CMK (cell line): ENCODE results near the gene MED27.

Source experiments
- DNase-seq: peaks from one replicate; pipeline ENCODE4 v3.0.0-alpha.2; 2010; ENCODE audit warnings: low read depth

Gene MED27

DNA sequence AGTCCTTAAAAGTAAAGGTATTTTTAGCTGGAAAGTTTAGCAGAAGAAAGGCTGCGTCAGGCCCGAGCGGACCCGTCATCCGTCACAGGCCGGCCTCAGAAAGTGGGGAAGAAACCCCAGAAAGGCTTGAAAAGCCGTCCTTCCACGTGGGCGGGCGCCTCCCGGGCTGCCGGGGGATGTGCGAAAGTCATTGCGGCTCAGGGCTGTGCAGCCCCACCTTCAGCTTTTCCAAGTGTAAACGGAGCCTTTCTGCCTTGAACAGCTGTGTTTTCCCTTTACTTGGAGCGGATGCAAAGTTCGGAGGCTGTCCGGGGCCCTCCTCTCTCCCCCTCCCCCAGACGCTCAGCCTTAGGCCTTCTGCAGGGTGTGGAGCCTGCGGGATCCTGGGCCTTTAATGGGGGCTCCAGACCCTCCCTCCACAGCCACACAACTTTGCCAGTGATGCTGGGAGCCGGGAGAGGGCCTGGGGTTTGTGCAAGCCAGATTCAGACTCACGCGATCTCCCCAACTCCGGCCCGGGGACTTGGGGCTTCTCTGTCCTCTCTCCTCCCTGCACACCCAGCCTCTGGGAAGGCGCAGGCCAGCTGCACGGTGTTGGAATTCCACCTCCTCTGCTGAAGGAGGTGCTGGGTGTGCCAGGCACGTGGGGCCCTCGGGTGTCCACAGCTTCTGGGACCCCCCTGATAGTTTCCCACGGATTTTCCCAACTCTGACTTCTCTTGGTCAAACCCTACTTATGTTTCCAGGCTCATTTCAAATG lies 244.3 kb downstream of the MED27 start:
- DNase-seq: no peak

DNA sequence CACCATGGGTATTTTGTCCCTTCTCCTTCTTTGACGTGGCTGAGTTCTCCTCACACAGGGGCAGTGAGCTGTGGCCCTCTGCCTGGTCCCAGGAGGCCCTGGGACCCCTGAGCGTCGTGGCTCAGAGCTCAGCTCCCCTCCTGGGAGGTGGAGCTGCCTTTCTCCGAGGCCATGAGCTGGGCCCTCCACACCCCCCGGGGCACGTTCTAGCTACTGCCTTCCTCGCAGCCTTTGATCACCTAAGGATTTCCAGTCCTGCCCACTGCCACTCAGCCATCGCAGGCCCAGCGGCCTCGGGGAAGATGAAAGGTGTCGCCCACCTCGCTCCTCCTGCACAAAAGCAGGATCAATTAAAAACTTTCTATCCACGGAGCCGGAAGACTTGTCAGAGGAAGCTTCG lies 244.9 kb downstream of the MED27 start:
- no peak for DNase-seq

DNA sequence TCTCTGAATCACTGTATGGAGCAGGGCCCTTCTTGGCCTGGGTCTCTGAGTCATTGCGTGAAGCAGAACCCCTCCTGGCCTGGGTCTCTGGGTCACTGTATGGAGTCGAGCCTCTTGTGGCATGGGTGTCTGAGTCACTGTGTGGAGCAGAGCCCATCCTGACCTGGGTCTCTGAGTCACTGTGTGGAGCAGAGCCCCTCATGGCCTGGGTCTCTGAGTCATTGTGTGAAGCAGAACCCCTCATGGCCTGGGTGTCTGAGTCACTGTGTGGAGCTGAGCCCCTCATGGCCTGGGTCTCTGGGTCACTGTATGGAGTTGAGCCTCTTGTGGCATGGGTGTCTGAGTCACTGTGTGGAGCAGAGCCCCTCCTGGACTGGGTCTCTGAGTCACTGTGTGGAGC lies 245.8 kb downstream of the MED27 start:
- DNase-seq: no peak

DNA sequence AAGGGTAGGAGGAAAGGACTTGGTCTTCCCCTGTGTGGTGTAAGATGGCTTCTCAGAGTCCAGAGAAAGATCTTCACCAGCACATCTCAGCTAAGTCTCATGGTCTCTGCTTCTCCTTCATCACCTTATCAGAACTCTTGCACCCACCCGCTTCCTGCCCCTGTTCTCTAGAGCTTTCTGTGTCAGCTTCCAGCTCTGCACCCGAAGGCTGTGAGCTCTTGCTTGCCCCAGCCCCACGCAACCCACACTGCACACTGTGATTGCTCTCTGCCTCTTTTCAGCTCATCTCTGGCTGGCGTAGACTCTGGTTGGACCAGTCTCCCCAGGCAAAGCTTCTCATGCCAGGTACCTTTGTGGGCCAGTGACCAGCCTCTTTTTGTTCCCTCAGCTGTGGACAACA lies 246.6 kb downstream of the MED27 start:
- peak; percentile 24 for DNase-seq

DNA sequence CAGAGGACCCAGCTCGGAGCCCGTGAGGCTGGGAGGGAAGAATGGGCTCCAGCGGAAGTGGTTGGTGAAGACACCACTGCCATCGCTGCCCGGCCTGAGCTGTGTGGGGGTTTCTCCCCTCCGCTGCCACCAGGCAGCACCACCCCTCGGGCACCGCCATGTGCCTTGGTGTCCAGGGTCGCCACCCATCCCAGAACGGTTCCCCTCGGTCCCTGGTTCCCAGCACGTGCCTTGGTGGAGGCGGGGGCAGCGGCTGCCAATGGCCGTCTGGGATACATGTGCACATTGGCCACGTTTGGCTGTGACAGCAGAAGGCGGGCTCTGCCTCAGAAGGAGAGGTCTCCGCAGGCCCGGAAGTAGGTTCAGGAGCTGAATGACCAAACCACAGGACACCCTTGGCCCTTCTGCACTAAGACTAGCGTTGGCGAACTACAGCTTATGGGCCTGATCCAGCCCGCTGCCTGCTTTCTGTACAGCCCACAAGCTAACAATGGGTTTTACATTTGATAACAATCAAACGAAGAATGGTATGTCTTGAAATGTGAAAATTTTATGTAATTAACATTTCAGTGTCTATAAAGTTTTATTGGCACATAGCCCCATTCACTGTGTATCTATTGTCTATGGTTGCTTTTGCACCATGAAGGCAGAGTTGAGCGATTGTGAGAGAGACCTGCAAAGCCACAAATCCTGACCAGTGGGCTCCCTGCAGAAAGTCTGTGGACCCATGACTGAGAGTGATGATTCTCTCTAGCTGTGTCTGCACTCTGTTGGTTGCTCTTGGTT lies 248.1 kb downstream of the MED27 start:
- no peak for DNase-seq

DNA sequence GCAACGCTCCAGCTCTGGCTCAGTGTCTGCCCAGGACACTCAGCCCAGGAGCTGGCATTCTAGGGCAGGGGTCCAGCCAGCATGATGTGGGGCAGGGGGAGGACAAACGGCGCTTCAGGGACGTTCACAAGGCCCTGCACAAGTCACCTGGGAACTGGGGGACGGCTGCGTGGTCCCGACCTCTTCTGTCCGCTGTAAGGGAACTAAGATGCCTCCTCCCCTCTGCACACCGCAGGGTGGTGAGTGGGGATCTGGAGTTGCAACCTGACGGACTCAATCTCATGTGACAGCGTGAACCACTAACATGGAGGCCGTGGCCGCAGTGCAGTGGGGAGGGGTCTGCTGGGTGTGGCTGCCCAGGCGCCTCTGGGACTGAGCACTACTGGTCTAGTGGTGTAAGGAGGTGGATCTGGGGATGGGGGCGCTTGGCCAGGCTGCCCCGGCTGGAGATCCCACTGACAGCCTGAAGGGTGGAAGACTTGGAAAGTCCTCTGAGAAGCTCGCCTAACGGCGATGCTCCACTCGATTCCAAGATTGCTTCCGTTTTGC lies 251.8 kb downstream of the MED27 start:
- DNase-seq: no peak

DNA sequence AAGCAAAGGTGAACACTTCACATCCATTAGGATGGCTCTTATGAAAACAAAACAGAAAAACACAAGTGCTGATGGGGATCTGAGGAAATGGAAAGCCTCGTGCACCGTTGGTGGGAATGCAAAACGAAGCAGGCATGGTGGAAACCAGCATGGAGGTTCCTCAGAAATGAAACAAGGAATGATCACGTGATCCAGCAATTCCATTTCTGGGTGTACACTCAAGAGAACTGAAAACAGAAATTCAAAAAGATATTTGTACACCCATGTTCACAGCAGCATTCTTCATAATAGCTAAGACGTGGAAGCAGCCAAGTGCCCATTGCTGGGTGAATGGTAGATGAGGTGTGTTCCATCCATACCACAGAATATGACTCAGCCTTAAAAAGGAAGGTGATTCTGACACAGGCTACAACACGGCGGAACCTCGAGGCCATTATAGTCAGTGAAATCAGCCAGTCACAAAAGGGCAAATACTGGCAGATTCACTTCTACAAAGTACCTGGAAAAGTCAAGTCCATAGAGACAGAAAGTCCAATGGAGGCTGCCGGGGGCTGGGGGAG lies 252.6 kb downstream of the MED27 start:
- no peak for DNase-seq

DNA sequence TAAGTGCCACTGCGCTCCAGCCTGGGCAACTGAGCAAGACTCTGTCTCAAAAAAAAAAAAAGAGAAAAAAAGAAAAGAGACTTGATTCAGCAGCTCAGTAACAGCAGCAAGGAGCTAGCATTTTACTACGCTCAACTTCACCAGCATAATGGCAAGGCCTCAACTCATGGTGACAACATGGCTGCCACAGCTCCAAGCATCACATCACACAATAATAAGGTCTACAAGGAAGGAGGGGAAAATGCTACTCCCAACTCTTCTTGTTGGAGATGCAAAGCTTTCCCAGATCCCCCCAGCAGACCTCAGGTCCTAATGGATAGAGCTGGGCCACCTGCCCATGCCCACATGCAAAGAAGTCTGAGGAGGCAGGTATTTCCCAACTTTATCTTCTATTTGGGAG lies 253.6 kb downstream of the MED27 start:
- DNase-seq: no peak

DNA sequence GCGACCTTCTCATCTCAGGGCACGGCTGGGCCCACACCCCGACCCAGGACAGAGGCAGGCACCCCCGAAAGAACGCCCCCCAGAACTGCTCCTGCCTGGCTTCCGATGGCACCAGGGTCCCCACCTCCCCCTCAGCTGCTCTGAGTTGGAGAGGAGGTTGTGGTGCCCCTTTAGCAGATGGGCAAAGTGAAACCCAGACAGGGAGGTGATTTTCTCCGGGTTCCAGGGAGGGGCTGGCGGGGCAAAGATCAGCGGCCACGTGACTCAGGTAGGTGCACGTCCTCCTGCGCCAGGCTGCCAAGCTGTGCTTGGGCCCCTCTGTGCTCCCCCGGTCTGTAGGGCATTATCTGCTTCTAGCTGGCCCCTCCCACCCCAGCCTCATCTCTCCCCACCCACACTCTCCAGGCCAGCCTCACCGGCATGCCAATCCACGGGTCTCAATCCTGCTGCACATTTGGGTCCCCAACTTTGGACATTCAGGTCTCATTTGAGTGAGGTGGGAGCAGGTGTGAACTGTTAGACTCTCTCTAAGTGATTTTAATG lies 254.6 kb downstream of the MED27 start:
- DNase-seq: no peak

DNA sequence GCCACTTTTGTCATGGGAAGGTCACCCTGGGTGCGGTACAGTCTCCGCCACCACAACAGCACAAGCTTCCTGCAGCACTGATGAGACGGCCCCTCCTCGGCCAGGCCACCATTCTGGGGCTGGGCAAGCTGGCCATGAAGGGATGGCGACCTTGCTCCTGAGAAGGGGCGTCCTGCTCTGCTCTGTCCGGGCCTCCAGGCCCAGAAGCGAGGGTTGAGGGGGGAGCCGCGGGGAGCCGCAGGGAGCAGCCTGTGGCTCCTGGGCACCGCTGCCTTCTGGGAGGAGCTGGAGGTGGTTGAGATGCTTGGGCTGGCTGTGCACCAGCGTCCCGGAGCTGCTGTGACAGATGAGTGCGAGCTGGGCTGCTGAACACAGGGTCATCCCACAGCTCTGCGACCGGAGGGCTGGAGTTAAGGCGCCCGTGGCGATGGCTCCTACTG lies 255.5 kb downstream of the MED27 start:
- no peak for DNase-seq

DNA sequence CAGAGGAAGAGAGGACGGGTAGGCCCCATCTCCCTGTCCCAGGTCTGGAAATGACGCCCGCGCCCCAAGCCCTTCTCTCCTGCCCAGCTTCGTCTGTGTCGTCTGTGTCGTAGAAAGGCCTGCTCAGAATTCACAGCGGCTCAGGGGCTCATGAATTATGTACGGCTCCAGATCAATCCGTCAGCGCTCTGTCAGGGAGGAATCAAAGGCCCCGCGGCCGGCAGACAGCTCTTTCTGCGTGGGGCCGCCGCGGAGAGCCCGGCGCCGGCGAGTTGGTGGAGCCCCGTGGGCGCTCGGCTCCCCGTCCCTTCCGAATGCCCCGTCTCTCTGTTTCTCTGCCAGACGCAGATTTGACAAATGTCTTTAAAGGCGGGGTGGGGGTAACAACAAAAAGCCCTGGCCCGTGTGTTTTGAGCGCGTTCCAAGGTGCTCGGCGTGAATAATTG lies 255.9 kb downstream of the MED27 start:
- DNase-seq: no peak

DNA sequence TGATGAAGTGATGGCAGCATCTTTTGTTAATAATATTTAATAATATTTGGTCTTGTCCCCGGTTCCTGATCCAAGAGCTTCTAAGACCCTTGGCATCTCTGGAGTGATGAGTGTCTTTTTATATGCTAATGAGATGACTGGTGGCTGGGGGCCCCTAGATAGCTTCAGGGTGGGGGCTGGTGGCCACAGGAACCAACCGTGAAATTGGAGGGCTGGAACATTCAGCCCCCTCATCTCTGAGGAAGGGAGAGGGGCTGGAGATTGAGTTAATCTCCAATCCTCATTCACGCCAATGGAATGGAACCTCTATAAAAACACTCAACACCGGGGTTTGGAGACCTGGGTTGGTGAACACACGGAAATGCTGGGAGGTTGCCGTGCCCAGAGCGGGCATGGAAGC lies 261.6 kb downstream of the MED27 start:
- DNase-seq: no peak

DNA sequence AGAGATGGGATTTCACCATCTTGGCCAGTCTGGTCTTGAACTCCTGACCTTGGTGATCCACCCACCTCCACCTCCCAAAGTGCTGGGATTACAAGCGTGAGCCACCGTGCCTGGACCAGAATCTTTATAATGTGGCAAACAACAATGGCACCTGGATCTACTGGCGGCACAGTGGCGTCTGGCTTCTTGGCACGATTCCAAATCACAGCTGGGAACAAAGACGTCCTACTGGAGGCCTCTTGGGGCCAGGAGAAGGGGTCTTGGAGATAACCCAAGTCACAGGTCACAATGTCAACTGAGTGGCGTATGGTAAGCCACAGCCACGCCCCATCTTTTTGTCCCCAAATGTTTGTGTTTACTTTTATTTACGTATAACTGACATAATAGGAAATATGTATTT lies 262.0 kb downstream of the MED27 start:
- DNase-seq: no peak

DNA sequence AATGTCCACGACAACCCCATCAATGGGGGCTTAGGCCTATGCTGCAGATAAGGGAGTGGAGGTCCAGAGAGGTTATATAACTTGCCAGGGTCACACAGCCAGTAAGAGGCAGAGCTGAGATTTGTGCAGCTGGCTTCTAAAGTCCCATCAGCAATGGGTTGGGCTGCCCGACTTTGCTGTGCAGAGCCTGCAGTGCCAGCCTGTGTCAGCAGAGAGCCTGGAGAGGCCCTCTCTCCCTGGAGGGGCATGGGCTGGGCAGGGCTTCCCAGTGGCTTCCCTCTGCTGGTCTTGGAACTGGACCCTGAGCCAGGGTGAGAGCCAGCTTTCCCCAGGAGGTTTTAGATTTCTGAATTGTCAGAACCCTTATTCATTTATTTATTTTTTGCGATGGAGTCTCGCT lies 262.6 kb downstream of the MED27 start:
- DNase-seq: no peak

DNA sequence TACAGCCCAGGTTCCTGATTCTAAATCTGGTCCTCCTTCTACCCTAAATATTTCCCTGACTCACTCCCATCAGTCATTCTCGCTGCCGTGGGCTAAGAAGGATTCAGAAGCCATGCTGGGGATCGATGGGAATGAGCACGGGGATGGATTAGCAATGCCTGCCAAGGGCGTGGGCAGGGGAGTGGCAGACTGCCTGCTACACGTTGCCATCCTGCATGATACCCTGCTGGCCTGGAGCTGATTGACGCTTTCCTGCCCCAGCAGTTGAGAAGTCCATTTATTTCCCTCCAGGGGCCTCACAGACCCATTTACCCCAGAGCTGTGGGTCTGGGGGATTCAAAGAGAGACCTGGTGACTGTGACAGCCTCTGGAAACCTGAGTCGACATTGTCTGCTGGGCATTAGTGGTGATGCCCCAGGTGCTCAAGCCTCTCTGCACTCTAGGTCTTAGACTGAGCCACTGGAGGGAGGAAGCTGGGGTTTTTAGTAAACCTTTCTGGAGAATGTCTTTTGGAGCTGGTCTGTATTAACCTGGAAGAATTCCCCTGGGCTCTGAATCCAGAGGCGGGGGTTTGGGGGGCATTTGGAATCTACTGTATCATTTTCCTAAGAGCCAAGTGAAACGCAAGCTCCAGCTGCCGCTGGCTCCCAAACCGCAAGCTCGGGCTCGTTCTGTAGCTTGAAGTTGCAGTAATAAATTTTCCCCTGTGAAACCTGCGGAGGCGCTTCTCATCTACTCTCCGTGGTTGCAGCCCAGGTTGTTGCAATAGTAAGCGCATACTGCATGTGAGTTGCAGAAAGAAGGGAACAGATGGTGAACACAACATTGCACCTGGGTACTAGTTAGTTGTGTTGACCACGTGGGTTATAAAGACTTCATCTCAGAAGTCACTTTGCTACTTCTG lies 263.4 kb downstream of the MED27 start:
- DNase-seq: no peak

DNA sequence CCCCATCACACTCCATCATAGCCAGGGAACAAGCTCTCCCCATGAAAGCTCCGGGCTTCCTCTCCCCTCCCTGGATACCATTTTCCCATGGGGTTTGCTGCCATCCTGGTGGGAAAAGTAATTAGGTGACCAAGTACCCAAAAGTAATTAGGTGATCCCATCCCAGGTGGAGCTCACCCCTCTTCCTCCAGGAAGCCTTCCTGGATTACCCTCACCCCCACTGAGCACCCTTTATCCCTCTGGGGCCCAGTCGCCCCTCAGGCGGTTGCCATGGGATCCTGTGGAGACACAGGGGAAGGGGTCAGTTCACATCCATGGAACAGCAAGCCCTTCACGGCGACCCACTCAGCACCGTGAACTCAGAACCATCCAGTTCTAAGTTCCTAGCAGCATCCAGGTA lies 265.0 kb downstream of the MED27 start:
- DNase-seq: no peak

DNA sequence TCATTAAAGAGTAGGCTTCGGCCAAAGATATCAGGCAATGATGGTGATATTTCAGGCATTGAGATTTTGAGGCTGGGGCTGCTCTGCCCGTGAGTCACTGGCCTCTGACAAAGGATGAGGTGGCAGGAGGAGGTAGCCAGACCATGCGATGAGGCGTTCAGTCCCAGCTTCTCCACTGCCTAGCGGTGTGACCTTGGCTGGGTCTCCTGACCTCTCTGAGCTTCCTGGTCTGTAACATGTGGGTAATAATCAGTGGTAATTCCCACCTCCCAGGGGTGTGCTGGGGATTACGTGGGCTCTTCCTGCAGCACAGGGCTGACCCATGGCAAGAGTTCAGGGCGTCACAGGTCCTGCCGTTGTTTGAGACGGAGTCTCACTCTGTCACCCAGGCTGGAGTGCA lies 266.6 kb downstream of the MED27 start:
- no peak for DNase-seq

DNA sequence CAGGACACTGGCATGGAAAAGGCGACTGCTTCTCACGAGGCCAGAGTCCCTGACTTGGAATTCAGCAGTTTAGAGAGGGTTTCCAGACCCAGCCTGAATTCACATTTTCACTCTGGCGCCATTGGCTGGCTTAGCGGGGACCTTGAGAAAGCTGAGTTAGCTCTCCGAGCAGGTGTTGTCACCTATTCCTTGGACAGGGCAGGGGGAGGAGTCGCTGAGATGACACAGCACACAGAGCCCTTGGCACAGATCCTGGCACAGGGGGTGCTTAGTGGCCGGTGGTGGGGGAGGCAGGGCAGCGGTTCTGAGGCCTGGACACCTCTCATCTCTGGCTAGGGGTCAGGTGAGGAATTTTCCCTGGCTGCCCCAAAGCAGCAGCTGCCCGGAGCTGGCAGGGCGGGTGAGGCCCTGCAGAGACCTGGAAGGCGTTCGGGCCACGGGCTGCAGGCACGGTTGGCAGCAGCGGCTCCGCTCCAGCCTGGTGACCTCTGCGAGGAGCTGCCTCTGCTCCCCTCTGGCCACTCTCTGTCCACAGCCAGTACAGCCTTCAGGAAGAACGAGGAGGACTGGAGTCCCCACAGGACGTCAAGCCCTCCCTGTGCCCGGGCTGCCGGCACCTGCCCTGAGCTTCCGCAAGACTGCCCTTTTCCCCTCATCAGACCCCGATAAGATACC lies 267.4 kb downstream of the MED27 start:
- DNase-seq: no peak

DNA sequence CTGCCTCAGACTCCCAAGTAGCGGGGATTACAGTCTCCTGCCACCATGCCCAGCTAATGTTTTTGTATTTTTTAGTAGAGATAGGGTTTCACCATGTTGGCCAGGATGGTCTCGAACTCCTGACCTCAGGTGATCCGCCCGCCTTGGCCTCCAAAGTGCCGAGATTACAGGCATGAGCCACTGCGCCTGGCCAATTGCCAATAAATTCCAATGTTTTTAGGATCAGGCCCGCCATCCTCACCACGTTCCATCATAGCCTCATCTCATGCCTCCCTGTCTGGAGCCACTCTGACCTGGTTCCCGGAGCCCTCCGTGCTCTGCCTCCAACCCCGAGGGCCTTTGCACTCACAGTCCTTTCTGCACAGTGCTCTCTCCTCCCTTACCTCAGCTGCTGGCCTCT lies 268.3 kb downstream of the MED27 start:
- no peak for DNase-seq

DNA sequence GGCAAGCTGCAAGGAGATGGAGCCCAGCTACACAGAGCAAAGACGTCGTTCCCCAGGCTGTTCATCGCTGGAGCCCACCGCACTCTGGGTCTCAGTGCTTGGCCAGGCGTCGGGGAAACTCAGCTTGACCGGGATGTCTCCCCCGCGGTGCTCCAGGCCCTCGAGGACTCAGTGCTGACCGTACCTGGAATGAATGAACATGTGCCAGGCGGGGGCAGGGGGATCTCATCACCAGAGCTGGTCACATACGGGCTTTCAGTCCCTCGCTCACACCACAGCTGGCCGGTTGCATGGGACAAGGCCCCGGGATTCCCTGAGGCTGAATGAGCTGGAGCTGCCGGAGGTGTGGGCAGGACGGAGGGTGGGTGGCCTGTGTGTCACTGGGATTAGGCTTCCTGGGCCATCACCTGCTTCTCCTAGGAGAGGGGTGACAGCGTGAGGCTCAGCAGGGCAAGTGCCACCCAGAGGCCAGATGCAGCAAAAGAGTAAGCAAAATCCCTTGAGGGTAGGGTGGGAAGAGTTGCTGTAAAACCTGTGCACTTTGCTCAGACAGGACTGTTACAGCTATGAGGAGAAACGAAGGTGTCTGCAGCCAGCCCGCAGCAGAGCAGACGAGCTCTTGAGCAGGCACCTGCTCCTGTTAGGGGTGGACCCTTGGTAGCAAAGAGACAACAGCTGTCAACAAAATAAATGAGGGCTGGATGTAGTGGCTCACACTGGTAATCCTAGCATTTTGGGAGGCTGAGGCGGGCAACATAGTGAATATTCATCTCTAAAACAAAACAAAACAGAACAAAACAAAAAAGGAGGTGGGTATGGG lies 269.1 kb downstream of the MED27 start:
- no peak for DNase-seq
